ENCODE measurements around the gene P2RX3. TPM values are rescaled to one million over a fixed set of nuclear protein-coding genes. Genes with fewer than 3 reads are reported as not detected.

Gene P2RX3
- total RNA-seq, 4 donors from 2014 or later: not detected

- in situ Hi-C loops (cut with MboI; ENCODE audit: low pct_ligation_motif_present in 1 of 4, low pct_unique_long_range_greater_than_20kb in 1 of 4, low sequenced_read_pairs in 3 of 4): no loop called here
- no peaks in the 10 kb centered on the region for H3K4me1 ChIP-seq
- WGBS, 2 donors (ENCODE audit: low coverage in 1 of 2): 88 to 90% methylated on average over 4 of the region's 4 CpGs
- H3K36me3 ChIP-seq: peaks cover 0 to 6% (median 0%) of the 10 kb centered on the region in 4 donors
- intact Hi-C loops (cut with DNase I; ENCODE audit: low total_unique reads): loop anchor here (2.0 kb wide), 1 partner anchor 25 kb away; no protein-coding TSS in a partner anchor
- no peaks in the 10 kb centered on the region for H3K9me3 ChIP-seq
- DNase-seq: no peak
- H3K27ac ChIP-seq: no peak overlapping the region
- no peak overlapping the region for H3K4me3 ChIP-seq
- no peak for TF ChIP-seq POLR2A (IDR thresholded peaks at IDR 0.05)
- no peak for TF ChIP-seq EP300 (IDR thresholded peaks at IDR 0.05; ENCODE audit: low read depth)
- TF ChIP-seq, protein P1, sequence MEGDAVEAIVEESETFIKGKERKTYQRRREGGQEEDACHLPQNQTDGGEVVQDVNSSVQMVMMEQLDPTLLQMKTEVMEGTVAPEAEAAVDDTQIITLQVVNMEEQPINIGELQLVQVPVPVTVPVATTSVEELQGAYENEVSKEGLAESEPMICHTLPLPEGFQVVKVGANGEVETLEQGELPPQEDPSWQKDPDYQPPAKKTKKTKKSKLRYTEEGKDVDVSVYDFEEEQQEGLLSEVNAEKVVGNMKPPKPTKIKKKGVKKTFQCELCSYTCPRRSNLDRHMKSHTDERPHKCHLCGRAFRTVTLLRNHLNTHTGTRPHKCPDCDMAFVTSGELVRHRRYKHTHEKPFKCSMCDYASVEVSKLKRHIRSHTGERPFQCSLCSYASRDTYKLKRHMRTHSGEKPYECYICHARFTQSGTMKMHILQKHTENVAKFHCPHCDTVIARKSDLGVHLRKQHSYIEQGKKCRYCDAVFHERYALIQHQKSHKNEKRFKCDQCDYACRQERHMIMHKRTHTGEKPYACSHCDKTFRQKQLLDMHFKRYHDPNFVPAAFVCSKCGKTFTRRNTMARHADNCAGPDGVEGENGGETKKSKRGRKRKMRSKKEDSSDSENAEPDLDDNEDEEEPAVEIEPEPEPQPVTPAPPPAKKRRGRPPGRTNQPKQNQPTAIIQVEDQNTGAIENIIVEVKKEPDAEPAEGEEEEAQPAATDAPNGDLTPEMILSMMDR (IDR thresholded peaks at IDR 0.05): no peak
- no peak for TF ChIP-seq POLR2AphosphoS5 (IDR thresholded peaks at IDR 0.05)
- H3K27me3 ChIP-seq: no peaks in the 10 kb centered on the region
Observed at GRCh38 chr11:57413681-57414080, 75.5 kb downstream of the P2RX3 start.

GRCh38 chr11:57414612-57415212 is 76.6 kb downstream of the P2RX3 start:
- Histone ChIP-seq H3K27ac (no peak overlapping the region), H3K27me3 (no peaks in the 10 kb centered on the region), H3K4me1 (no peaks in the 10 kb centered on the region), H3K4me3 (no peak overlapping the region), H3K36me3 (peaks cover 0 to 6% (median 0%) of the 10 kb centered on the region in 4 donors), H3K9me3 (no peaks in the 10 kb centered on the region)
- WGBS, 2 donors (ENCODE audit: low coverage in 1 of 2): 96 to 100% methylated on average over 4 to 11 of the region's 11 CpGs
- in situ Hi-C loops (cut with MboI; ENCODE audit: low pct_ligation_motif_present in 1 of 4, low pct_unique_long_range_greater_than_20kb in 1 of 4, low sequenced_read_pairs in 3 of 4): no loop called here
- TF ChIP-seq POLR2A (IDR thresholded peaks at IDR 0.05): no peak
- no peak for TF ChIP-seq EP300 (IDR thresholded peaks at IDR 0.05; ENCODE audit: low read depth)
- no peak for TF ChIP-seq POLR2AphosphoS5 (IDR thresholded peaks at IDR 0.05)
- TF ChIP-seq, protein P1 (IDR thresholded peaks at IDR 0.05): no peak
- DNase-seq: no peak
- intact Hi-C loops (cut with DNase I; ENCODE audit: low total_unique reads): loop anchor here (2.0 kb wide), 1 partner anchor 24 kb away; no protein-coding TSS in a partner anchor

- DNase-seq: no peak
- no peaks in the 10 kb centered on the region for H3K27me3 ChIP-seq
- TF ChIP-seq POLR2A (IDR thresholded peaks at IDR 0.05): no peak
- peaks cover 0 to 6% (median 0%) of the 10 kb centered on the region in 4 donors for H3K36me3 ChIP-seq
- 98% methylated on average over 3 of the region's 3 CpGs; no CpG with 5 or more reads in 1 of the 2 donors for WGBS, 2 donors (ENCODE audit: low coverage in 1 of 2)
- H3K27ac ChIP-seq: no peak overlapping the region
- in situ Hi-C loops (cut with MboI; ENCODE audit: low pct_ligation_motif_present in 1 of 4, low pct_unique_long_range_greater_than_20kb in 1 of 4, low sequenced_read_pairs in 3 of 4): no loop called here
- intact Hi-C loops (cut with DNase I; ENCODE audit: low total_unique reads): no loop called here
- H3K4me3 ChIP-seq: no peak overlapping the region
- H3K9me3 ChIP-seq: no peaks in the 10 kb centered on the region
- no peaks in the 10 kb centered on the region for H3K4me1 ChIP-seq
Observed at GRCh38 chr11:57416436-57416835, 78.3 kb downstream of the P2RX3 start.

DNA sequence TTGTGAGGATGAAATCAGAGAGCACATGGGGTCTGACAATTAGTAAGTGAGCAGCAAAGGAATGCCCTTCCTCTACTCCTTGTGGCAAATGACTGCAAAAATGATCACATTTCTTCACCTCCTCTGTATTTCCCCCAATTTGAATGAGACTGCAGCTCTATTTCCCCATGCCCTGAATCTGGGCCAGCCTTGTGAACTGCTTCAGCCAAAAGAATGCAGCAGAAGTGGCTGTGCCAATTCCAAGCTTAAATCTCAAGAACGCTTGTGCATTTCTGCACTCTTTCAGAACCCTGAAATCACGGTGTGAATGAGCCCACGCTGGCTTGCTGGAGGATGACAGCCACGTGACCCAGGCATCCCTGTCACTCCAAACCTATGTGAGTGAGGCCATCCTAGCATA is 78.9 kb downstream of the P2RX3 start:
- H3K4me3 ChIP-seq: no peak overlapping the region
- in situ Hi-C loops (cut with MboI; ENCODE audit: low pct_ligation_motif_present in 1 of 4, low pct_unique_long_range_greater_than_20kb in 1 of 4, low sequenced_read_pairs in 3 of 4): no loop called here
- no peak overlapping the region for H3K27ac ChIP-seq
- 72% methylated on average over 4 of the region's 4 CpGs; no CpG with 5 or more reads in 1 of the 2 donors for WGBS, 2 donors (ENCODE audit: low coverage in 1 of 2)
- peaks cover 0 to 6% (median 0%) of the 10 kb centered on the region in 4 donors for H3K36me3 ChIP-seq
- intact Hi-C loops (cut with DNase I; ENCODE audit: low total_unique reads): no loop called here
- TF ChIP-seq, protein P1 (IDR thresholded peaks at IDR 0.05): no peak
- no peak for TF ChIP-seq POLR2A (IDR thresholded peaks at IDR 0.05)
- TF ChIP-seq EP300 (IDR thresholded peaks at IDR 0.05; ENCODE audit: low read depth): no peak
- no peak for TF ChIP-seq POLR2AphosphoS5 (IDR thresholded peaks at IDR 0.05)
- H3K27me3 ChIP-seq: no peaks in the 10 kb centered on the region
- H3K4me1 ChIP-seq: no peaks in the 10 kb centered on the region
- H3K9me3 ChIP-seq: no peaks in the 10 kb centered on the region
- no peak for DNase-seq

DNA sequence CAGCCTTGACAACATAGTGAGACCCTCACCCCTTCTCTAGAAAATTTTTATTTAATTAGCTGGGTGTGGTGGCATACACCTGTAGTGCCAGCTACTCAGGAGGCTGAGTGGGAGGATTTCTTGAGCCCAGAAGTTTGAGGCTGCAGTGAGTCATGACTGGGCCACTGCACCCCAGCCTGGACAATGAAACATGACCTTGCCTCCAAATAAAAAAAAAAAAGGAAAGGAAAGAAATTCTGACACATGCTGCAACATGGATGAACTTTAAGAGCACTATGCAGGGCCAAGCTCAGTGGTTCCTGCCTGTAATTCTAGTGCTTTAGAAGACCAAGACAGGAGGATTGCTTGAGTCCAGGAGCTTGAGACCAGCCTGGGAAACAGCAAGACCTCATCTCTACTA is 80.0 kb downstream of the P2RX3 start:
- in situ Hi-C loops (cut with MboI; ENCODE audit: low pct_ligation_motif_present in 1 of 4, low pct_unique_long_range_greater_than_20kb in 1 of 4, low sequenced_read_pairs in 3 of 4): no loop called here
- TF ChIP-seq, protein P1 (IDR thresholded peaks at IDR 0.05): no peak
- no peak for TF ChIP-seq POLR2AphosphoS5 (IDR thresholded peaks at IDR 0.05)
- TF ChIP-seq POLR2A (IDR thresholded peaks at IDR 0.05): no peak

More for the DNA sequence above, 80.0 kb downstream of the P2RX3 start:
- H3K36me3 ChIP-seq: peaks cover 0 to 6% (median 0%) of the 10 kb centered on the region in 4 donors
- H3K4me1 ChIP-seq: no peaks in the 10 kb centered on the region
- DNase-seq: no peak
- intact Hi-C loops (cut with DNase I; ENCODE audit: low total_unique reads): no loop called here
- no peaks in the 10 kb centered on the region for H3K27me3 ChIP-seq
- no peaks in the 10 kb centered on the region for H3K9me3 ChIP-seq
- H3K4me3 ChIP-seq: no peak overlapping the region
- H3K27ac ChIP-seq: no peak overlapping the region

Data from transverse colon (tissue), 4 donors.